Upper lobe of right lung (tissue), 1 donor: ENCODE measurements around the gene LMTK3. TPM values are rescaled to one million over a fixed set of nuclear protein-coding genes. Genes with fewer than 3 reads are reported as not detected.
A peak's percentile ranks its signal among the peaks of the same experiment; 100 is the strongest.
"Not testable (repeated sequence)": the region's sequence is repeated elsewhere in the genome, so short reads cannot be mapped to it uniquely, and the experiment has no call there.

Experiments used
- ATAC-seq: fragments of 200-7000 bp; cut with Tn5 transposase; one replicate; pipeline ENCODE4 v1.9.1; 2020; ENCODE audit warnings: mild to moderate bottlenecking, moderate library complexity
- DNase-seq: peaks from one replicate; pipeline ENCODE4 v3.0.0-alpha.2; 2020
- H3K27ac ChIP-seq: fragments of 200-600 bp; one replicate; pipeline ENCODE4 v1.8.0; 2022
- H3K27me3 ChIP-seq: fragments of 200-600 bp; one replicate; pipeline ENCODE4 v1.8.0; 2022; ENCODE audit warnings: mild to moderate bottlenecking
- H3K36me3 ChIP-seq: fragments of 200-600 bp; one replicate; pipeline ENCODE4 v1.8.0; 2022
- H3K4me1 ChIP-seq: fragments of 200-600 bp; one replicate; pipeline ENCODE4 v1.8.0; 2022
- H3K4me3 ChIP-seq: fragments of 200-600 bp; one replicate; pipeline ENCODE4 v1.8.0; 2022; ENCODE audit warnings: mild to moderate bottlenecking
- H3K9me3 ChIP-seq: fragments of 200-600 bp; one replicate; pipeline ENCODE4 v1.8.0; 2022
- intact Hi-C: fragments of 100-400 bp; cut with DNase I; formaldehyde crosslinking; loops from one replicate; pipeline ENCODE4 v1.11.0; 2022
- total RNA-seq: library from RNA; stranded (reverse); fragmentation: NEBNext Ultra II Directional; extraction: Animal tissue kit (Norgen Biotek cat#: 25700); gene quantifications from one replicate; pipeline ENCODE4 v1.2.1, GENCODE V29; 2021
- TF ChIP-seq, protein P1 (sequence below): fragments of 200-600 bp; IDR thresholded peaks from one replicate; pipeline ENCODE4 v1.8.0; 2022; ENCODE audit warnings: antibody characterized with exemption
- donor health status: DM: no; HTN: yes; CAD: no; lungs with severe emphysema.

LMTK3 gene
- total RNA-seq, 1 donor from 2014 or later, result 7.1 TPM

GRCh38 chr19:48487948-48488347 lies 23.7 kb downstream of the LMTK3 start:
- no peak overlapping the region for H3K27ac ChIP-seq
- peak; percentile 49 for ATAC-seq
- no peaks in the 10 kb centered on the region for H3K27me3 ChIP-seq
- no peak overlapping the region for H3K4me3 ChIP-seq
- TF ChIP-seq, protein P1, sequence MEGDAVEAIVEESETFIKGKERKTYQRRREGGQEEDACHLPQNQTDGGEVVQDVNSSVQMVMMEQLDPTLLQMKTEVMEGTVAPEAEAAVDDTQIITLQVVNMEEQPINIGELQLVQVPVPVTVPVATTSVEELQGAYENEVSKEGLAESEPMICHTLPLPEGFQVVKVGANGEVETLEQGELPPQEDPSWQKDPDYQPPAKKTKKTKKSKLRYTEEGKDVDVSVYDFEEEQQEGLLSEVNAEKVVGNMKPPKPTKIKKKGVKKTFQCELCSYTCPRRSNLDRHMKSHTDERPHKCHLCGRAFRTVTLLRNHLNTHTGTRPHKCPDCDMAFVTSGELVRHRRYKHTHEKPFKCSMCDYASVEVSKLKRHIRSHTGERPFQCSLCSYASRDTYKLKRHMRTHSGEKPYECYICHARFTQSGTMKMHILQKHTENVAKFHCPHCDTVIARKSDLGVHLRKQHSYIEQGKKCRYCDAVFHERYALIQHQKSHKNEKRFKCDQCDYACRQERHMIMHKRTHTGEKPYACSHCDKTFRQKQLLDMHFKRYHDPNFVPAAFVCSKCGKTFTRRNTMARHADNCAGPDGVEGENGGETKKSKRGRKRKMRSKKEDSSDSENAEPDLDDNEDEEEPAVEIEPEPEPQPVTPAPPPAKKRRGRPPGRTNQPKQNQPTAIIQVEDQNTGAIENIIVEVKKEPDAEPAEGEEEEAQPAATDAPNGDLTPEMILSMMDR, result no peak
- H3K9me3 ChIP-seq, result no peaks in the 10 kb centered on the region
- H3K36me3 ChIP-seq, result no peaks in the 10 kb centered on the region
- peak; percentile 86 for DNase-seq
- intact Hi-C loops, result no loop called here
- H3K4me1 ChIP-seq, result peaks cover 12% of the 10 kb centered on the region

DNA sequence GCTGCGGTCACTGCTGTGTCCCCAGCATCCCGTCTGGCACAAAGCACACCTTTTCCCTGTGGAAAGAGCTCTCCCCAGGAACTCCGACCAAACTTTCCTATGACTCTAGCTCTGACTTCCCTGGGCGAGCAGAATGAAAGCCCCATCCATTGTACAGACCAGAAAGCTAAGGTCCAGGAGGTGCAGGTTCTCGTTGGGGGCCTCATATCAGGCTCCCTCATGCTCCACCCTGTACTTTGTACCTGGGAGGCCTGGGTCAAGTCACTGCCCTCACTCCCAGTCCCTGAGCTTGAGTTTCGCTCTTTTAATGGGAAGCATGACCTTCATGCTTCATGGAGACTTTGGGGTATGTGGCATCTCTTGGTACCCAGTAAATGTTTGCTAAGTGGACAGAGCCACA lies 24.1 kb downstream of the LMTK3 start:
- ATAC-seq (no peak), DNase-seq (no peak)
- Histone ChIP-seq H3K4me1 (peaks cover 12% of the 10 kb centered on the region), H3K27me3 (no peaks in the 10 kb centered on the region), H3K27ac (no peak overlapping the region), H3K9me3 (no peaks in the 10 kb centered on the region), H3K4me3 (no peak overlapping the region), H3K36me3 (no peaks in the 10 kb centered on the region)
- TF ChIP-seq, protein P1, result no peak
- intact Hi-C loops, result no loop called here

GRCh38 chr19:48486706-48487105 lies 24.9 kb downstream of the LMTK3 start:
- intact Hi-C loops, H3K36me3 ChIP-seq, DNase-seq, H3K27me3 ChIP-seq, ATAC-seq, H3K9me3 ChIP-seq, H3K27ac ChIP-seq, H3K4me1 ChIP-seq, H3K4me3 ChIP-seq: not testable (repeated sequence)

DNA sequence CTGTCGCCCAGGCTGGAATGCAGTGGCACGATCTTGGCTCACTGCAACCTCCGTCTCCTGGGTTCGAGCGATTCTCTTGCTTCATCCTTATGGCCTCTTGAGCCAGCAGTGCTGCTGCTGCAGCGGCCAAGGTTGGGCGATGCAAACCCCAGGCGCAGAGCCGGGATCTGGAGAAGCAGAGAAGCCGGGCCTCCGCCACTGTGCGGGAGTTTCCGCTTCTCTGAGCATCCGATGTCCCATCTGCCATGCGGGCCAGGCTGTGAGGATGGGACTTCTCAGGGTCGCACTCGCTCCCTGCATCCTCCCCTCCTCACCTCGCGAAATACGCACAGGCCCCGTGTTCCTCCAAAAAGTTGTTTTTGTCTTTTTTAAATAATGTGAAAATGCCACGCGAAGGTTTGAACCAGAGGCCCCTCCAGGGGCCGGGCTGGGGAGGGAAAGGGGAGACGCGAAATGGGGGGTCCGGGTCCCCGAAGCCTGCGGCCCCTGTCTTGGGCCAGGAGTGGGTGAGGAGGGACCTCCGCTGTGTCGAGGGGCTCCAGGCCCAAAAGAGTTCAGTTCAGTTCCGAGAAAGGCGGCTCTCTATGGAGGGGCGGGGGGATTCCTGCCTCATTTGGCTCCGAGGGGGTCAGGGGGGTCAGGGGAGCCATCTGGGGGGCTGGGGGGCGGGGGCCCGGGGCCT lies 26.6 kb downstream of the LMTK3 start:
- peaks cover 17% of the 10 kb centered on the region for H3K4me1 ChIP-seq
- no peaks in the 10 kb centered on the region for H3K36me3 ChIP-seq
- no peak for DNase-seq
- no peak for ATAC-seq
- no peak overlapping the region for H3K27ac ChIP-seq
- TF ChIP-seq, protein P1, result no peak
- H3K9me3 ChIP-seq, result no peaks in the 10 kb centered on the region
- no peaks in the 10 kb centered on the region for H3K27me3 ChIP-seq
- H3K4me3 ChIP-seq, result no peak overlapping the region
- intact Hi-C loops, result no loop called here

DNA sequence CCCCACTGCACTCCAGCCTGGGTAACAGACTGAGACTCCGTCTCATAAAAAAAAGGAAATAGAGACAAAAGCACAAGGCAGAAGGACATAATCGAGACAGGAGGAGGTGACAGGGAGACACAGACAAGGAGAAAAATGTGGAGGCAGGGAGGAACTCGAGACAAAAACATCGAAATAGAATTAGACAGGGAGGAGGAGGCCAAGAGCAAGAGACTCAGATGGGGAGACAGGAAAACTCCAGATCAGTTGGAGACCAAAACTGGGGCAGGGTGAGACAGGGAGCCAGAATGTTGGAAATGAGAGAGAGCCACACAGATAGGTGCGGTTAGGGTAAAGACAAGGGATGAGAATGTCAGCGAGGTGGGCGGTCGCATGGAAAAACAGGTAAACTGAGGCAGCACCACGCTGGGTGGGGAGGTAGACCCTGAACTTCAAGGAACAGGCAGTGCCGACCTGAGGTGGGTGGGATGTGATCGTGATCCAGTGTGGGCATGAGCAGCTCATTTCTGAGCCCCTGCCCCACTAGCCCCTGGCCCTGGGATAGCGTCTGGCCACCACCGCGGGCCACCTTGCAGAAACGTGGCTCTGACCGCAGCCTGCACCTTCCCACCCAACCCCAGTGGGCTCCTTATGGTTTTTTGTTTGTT lies 27.3 kb downstream of the LMTK3 start:
- TF ChIP-seq, protein P1, result no peak
- intact Hi-C loops, result no loop called here
- Histone ChIP-seq H3K4me3 (no peak overlapping the region), H3K27me3 (no peaks in the 10 kb centered on the region), H3K9me3 (no peaks in the 10 kb centered on the region), H3K36me3 (no peaks in the 10 kb centered on the region), H3K27ac (no peak overlapping the region), H3K4me1 (peaks cover 19% of the 10 kb centered on the region)
- DNase-seq, result no peak
- ATAC-seq, result no peak

- H3K4me3 ChIP-seq, result no peak overlapping the region
- no peak overlapping the region for H3K27ac ChIP-seq
- peaks cover 19% of the 10 kb centered on the region for H3K4me1 ChIP-seq
- peaks cover under 1% of the 10 kb centered on the region for H3K36me3 ChIP-seq
- H3K27me3 ChIP-seq, result no peaks in the 10 kb centered on the region
- TF ChIP-seq, protein P1, result no peak
- intact Hi-C loops, result no loop called here
- DNase-seq (no peak), ATAC-seq (no peak)
- no peaks in the 10 kb centered on the region for H3K9me3 ChIP-seq
These were observed 28.3 kb downstream of the LMTK3 start for GRCh38 chr19:48483301-48483700.
